Measurements from ENCODE around the gene TPRG1L. TPM values are rescaled to one million over a fixed set of nuclear protein-coding genes. Genes with fewer than 3 reads are reported as not detected.

The TPRG1L gene
- total RNA-seq, 1 donor from 2014 or later: 10.6 TPM

DNA sequence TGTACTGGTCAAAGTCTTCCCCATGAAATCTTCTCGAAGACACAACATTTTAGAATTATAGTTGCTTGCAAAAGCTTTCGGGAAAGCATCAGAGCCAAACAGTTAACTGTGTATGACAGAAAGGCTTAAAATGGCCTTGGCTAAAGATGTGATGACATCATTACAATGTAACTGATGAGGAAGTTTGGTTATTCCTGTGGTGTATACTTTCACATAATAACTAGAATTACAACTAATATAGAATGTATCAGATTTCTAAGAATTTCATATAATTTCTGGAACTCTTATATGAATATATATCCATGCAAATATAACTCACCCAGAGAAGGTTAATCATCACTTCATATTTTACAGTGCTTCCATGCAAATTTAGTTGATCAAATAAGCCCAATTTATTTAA, 35.9 kb downstream of the TPRG1L start:
- no peaks in the 10 kb centered on the region for H3F3A ChIP-seq (ENCODE audit: low read depth)
- Mint-ChIP-seq H3K4me3 (no peak overlapping the region), H3K9me3 (no peaks in the 10 kb centered on the region), H3K36me3 (no peaks in the 10 kb centered on the region), H3K27ac (no peak overlapping the region), H3K27me3 (ENCODE audit: insufficient read depth, low read depth) (peaks cover 19% of the 10 kb centered on the region), H3K4me1 (peaks cover 3% of the 10 kb centered on the region)
- H3K4me3 ChIP-seq: no peak overlapping the region
- no peaks in the 10 kb centered on the region for H3K9me3 ChIP-seq (ENCODE audit: low read depth)
- no peaks in the 10 kb centered on the region for H3K36me3 ChIP-seq
- H3K27me3 ChIP-seq: peaks cover 63% of the 10 kb centered on the region
- no peaks in the 10 kb centered on the region for H3K79me2 ChIP-seq (ENCODE audit: low read depth)
- no peaks in the 10 kb centered on the region for H4K20me1 ChIP-seq (ENCODE audit: low read depth)
- H3K9ac ChIP-seq: no peak overlapping the region
- no peaks in the 10 kb centered on the region for H3K4me1 ChIP-seq
- DNase-seq (ENCODE audit: low spot score): no peak
- no peak overlapping the region for H2AFZ ChIP-seq (replicated peaks)
- TF ChIP-seq EZH2 (IDR thresholded peaks at IDR 0.05) (no peak), EZH2phosphoT487 (IDR thresholded peaks at IDR 0.05) (no peak)
- TF ChIP-seq, protein P1, sequence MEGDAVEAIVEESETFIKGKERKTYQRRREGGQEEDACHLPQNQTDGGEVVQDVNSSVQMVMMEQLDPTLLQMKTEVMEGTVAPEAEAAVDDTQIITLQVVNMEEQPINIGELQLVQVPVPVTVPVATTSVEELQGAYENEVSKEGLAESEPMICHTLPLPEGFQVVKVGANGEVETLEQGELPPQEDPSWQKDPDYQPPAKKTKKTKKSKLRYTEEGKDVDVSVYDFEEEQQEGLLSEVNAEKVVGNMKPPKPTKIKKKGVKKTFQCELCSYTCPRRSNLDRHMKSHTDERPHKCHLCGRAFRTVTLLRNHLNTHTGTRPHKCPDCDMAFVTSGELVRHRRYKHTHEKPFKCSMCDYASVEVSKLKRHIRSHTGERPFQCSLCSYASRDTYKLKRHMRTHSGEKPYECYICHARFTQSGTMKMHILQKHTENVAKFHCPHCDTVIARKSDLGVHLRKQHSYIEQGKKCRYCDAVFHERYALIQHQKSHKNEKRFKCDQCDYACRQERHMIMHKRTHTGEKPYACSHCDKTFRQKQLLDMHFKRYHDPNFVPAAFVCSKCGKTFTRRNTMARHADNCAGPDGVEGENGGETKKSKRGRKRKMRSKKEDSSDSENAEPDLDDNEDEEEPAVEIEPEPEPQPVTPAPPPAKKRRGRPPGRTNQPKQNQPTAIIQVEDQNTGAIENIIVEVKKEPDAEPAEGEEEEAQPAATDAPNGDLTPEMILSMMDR (IDR thresholded peaks at IDR 0.05): no peak
- no peak overlapping the region for H3K4me2 ChIP-seq
- no peak overlapping the region for H3K27ac ChIP-seq

DNA sequence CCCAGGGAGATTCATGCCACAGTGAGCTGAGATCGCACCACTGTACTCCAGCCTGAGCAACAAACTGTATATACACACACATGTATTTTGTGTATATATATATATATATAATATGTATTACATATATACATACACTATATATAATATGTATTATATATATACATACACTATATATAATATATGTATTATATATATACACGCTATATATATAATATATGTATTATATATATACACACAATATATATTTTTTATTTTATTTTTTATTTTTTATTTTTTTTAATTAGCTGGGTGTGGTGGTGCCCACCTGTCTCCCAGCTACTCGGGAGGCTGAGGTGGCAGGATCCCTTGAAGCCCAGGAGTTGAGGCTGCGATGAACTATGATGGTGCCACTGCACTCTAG, 36.8 kb downstream of the TPRG1L start:
- Histone ChIP-seq H3K9ac (no peak overlapping the region), H3K9me3 (ENCODE audit: low read depth) (no peaks in the 10 kb centered on the region), H3K79me2 (ENCODE audit: low read depth) (no peaks in the 10 kb centered on the region), H3K4me1 (no peaks in the 10 kb centered on the region), H2AFZ (replicated peaks) (no peak overlapping the region), H3K4me2 (no peak overlapping the region), H3K27ac (no peak overlapping the region), H3K27me3 (peaks cover 54% of the 10 kb centered on the region), H3F3A (ENCODE audit: low read depth) (no peaks in the 10 kb centered on the region), H4K20me1 (ENCODE audit: low read depth) (no peaks in the 10 kb centered on the region), H3K4me3 (no peak overlapping the region), H3K36me3 (no peaks in the 10 kb centered on the region)
- Mint-ChIP-seq H3K9me3 (no peaks in the 10 kb centered on the region), H3K4me3 (no peak overlapping the region), H3K36me3 (no peaks in the 10 kb centered on the region), H3K27ac (no peak overlapping the region), H3K27me3 (ENCODE audit: insufficient read depth, low read depth) (peaks cover 11% of the 10 kb centered on the region), H3K4me1 (peaks cover 9% of the 10 kb centered on the region)
- DNase-seq (ENCODE audit: low spot score): no peak
- TF ChIP-seq EZH2 (IDR thresholded peaks at IDR 0.05): no peak
- TF ChIP-seq EZH2phosphoT487 (IDR thresholded peaks at IDR 0.05): no peak
- TF ChIP-seq, protein P1 (IDR thresholded peaks at IDR 0.05): no peak

DNA sequence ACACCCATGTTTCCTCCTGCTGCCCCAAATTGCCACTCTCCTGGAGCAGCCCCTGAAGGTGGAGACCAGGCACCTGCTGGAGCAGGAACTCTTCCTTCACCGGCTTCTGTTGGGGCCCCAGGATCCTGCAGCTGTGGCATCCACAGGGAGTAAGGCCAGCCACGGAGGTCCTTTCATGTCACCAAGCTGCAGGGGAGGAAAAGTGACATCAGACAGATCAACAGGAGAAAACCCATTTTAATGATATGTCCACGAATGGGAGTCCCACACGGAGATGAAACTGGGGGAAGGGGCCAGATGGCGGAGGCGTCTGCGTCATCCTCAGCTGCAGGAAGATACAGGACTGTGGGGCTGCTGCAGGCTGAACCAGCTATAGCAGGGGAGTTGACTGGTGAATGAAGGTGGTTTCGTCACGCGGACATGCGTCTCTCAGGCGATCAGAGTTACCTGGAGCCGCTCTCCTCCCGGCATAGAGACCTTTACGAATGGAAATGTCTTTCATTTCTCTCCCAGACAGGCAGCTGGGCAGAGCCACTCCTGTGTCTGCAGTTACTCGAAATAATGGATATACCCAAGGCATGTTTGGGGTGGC, 37.4 kb downstream of the TPRG1L start:
- Histone ChIP-seq H3K36me3 (no peaks in the 10 kb centered on the region), H3K9ac (no peak overlapping the region), H3F3A (ENCODE audit: low read depth) (no peaks in the 10 kb centered on the region), H3K27ac (no peak overlapping the region), H3K9me3 (ENCODE audit: low read depth) (no peaks in the 10 kb centered on the region), H3K4me3 (no peak overlapping the region), H3K27me3 (peaks cover 52% of the 10 kb centered on the region), H3K4me1 (no peaks in the 10 kb centered on the region), H4K20me1 (ENCODE audit: low read depth) (no peaks in the 10 kb centered on the region), H2AFZ (replicated peaks) (no peak overlapping the region), H3K4me2 (no peak overlapping the region), H3K79me2 (ENCODE audit: low read depth) (no peaks in the 10 kb centered on the region)
- DNase-seq (ENCODE audit: low spot score): no peak
- H3K4me1 Mint-ChIP-seq: peaks cover 13% of the 10 kb centered on the region
- H3K9me3 Mint-ChIP-seq: no peaks in the 10 kb centered on the region
- H3K27me3 Mint-ChIP-seq (ENCODE audit: insufficient read depth, low read depth): peaks cover 11% of the 10 kb centered on the region
- H3K27ac Mint-ChIP-seq: no peak overlapping the region
- no peak for TF ChIP-seq EZH2 (IDR thresholded peaks at IDR 0.05)
- TF ChIP-seq, protein P1 (IDR thresholded peaks at IDR 0.05): no peak
- no peaks in the 10 kb centered on the region for H3K36me3 Mint-ChIP-seq
- H3K4me3 Mint-ChIP-seq: no peak overlapping the region

All from neural progenitor cell (in vitro differentiated cells).